Uterus (tissue), 4 donors: ENCODE data around the gene TTC1. TPM values are rescaled to one million over a fixed set of nuclear protein-coding genes. Genes with fewer than 3 reads are reported as not detected.

Source experiments
- DNase-seq, 2 donors: peaks; one replicate each; pipeline ENCODE4 v3.0.0-alpha.2; 2019 to 2020
- H3K27ac ChIP-seq, 2 donors: fragments of 200-600 bp; sonication (generic); 1 replicate in 1 of 2; 2 replicates in 1 of 2; pipeline ENCODE4 v1.5.1; 2016 to 2018
- H3K27me3 ChIP-seq, 2 donors: fragments of 200-600 bp; sonication (generic); one replicate each; pipeline ENCODE4 v1.5.1; 2018 to 2019; ENCODE audit warnings: control low read depth in 1 of 2
- H3K36me3 ChIP-seq, 2 donors: fragments of 200-600 bp; sonication (generic); one replicate each; pipeline ENCODE4 v1.5.1; 2019; ENCODE audit warnings: control low read depth in 1 of 2
- H3K4me1 ChIP-seq, 2 donors: fragments of 200-600 bp; sonication (generic); one replicate each; pipeline ENCODE4 v1.5.1; 2018 to 2019; ENCODE audit warnings: control low read depth in 1 of 2
- H3K4me3 ChIP-seq, 2 donors: fragments of 200-600 bp; sonication (generic); 1 replicate in 1 of 2; 2 replicates in 1 of 2; pipeline ENCODE4 v1.5.1; 2018 to 2019; ENCODE audit warnings: mild to moderate bottlenecking in 1 of 2
- H3K9me3 ChIP-seq, 2 donors: fragments of 200-600 bp; sonication (generic); one replicate each; pipeline ENCODE4 v1.5.1; 2019; ENCODE audit warnings: control low read depth in 1 of 2
- CTCF ChIP-seq, 4 experiments: fragments of 200-600 bp in 2 of 4; fragments of 450-650 bp in 2 of 4; sonication (generic) in 2 of 4; IDR thresholded peaks; one replicate each; pipeline ENCODE4 v1.5.1; 2016 to 2019; ENCODE audit warnings: antibody characterized with exemption in 4 of 4, mild to moderate bottlenecking in 2 of 4, moderate library complexity in 1 of 4
- POLR2A ChIP-seq, 2 donors: fragments of 450-650 bp; IDR thresholded peaks; one replicate each; pipeline ENCODE4 v1.6.1; 2016; ENCODE audit warnings: antibody characterized with exemption in 2 of 2, mild to moderate bottlenecking in 1 of 2, moderate library complexity in 1 of 2
- intact Hi-C: fragments of 100-400 bp; cut with DNase I; formaldehyde crosslinking; loops from one replicate; pipeline ENCODE4 v1.15.1; 2023; ENCODE audit warnings: low total_unique reads
- small RNA-seq: library from RNA; depleted of rRNA; stranded (forward); fragments of <200 nt; gene quantifications from one replicate; pipeline ENCODE3, GENCODE V24; 2016
- total RNA-seq, 4 donors: library from RNA; depleted of rRNA in 3 of 4; stranded (reverse); fragments of >200 nt in 3 of 4; gene quantifications; one replicate each; pipeline versions ENCODE4 v1.1.0 to v1.2.4, GENCODE V29; 2014 to 2023
- donor health status: DM: yes; HTN: yes; CAD: no.

TTC1 gene
- total RNA-seq, 4 donors from 2014 or later: 9.7 to 43.5 (median 41.1) TPM

- Histone ChIP-seq H3K27me3 (no peaks in the 10 kb centered on the region), H3K9me3 (no peaks in the 10 kb centered on the region), H3K4me3 (no peak overlapping the region), H3K27ac (no peak overlapping the region), H3K4me1 (no peaks in the 10 kb centered on the region), H3K36me3 (no peaks in the 10 kb centered on the region)
- no peak for DNase-seq
- TF ChIP-seq CTCF (IDR thresholded peaks at IDR 0.05) (no peak), POLR2A (IDR thresholded peaks at IDR 0.05) (no peak)
- intact Hi-C loops: no loop called here
These were observed 89.1 kb downstream of the TTC1 start for GRCh38 chr5:160097991-160098390.

GRCh38 chr5:160105686-160106360, 96.9 kb downstream of the TTC1 start:
- Histone ChIP-seq H3K4me1 (no peaks in the 10 kb centered on the region), H3K36me3 (no peaks in the 10 kb centered on the region), H3K9me3 (no peaks in the 10 kb centered on the region), H3K27me3 (no peaks in the 10 kb centered on the region), H3K4me3 (no peak overlapping the region), H3K27ac (no peak overlapping the region)
- intact Hi-C loops: no loop called here
- TF ChIP-seq CTCF (IDR thresholded peaks at IDR 0.05): no peak
- no peak for TF ChIP-seq POLR2A (IDR thresholded peaks at IDR 0.05)
- DNase-seq: no peak

DNA sequence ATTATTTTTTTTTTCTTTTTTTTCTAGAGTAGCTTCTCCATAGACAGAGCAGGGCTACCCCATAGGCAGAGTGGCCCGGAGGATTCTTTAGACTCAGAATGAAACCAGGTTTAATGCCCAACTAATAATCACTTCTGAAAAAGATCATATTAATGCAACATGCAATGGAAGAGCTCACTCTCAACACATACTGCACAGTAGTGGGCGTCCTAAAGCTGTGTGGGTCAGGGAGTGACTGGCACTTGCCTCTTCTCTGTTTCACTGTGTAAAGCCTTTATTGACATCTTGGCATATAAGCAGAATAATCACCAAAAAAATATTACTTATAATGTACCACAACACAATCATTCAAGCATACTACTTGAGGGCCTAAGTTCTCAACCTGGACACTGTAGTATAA, 99.2 kb downstream of the TTC1 start:
- Histone ChIP-seq H3K4me1 (no peaks in the 10 kb centered on the region), H3K9me3 (no peaks in the 10 kb centered on the region), H3K27me3 (no peaks in the 10 kb centered on the region), H3K36me3 (no peaks in the 10 kb centered on the region), H3K4me3 (no peak overlapping the region), H3K27ac (no peak overlapping the region)
- DNase-seq: no peak
- intact Hi-C loops: no loop called here
- TF ChIP-seq CTCF (IDR thresholded peaks at IDR 0.05): no peak
- TF ChIP-seq POLR2A (IDR thresholded peaks at IDR 0.05): no peak

Small RNAs within 50 kb of the gene (small RNA-seq; reads per million reads assigned to genes)
- not detected for gene RF00019

Other genes with a start within 250 kb of the TTC1 start
- 1 to 10 TPM in 2 of 4 donors, under 1 TPM in 1, not detected in 1; under 0.01 to 5.2 (median 1.2) TPM for gene ADRA1B, start 92.7 kb upstream of the TTC1 start, total RNA-seq
- gene PWWP2A, start 110.3 kb downstream of the TTC1 start, total RNA-seq: 10 to 100 TPM; 12.9 to 46.3 (median 28.1) TPM
- gene FABP6, start 220.4 kb downstream of the TTC1 start, total RNA-seq: under 1 TPM in 2 of 4 donors, not detected in 2; 0.59 to 0.76 TPM